ENCODE measurements around the gene EHD2. TPM values are rescaled to one million over a fixed set of nuclear protein-coding genes. Genes with fewer than 3 reads are reported as not detected.
A peak's percentile ranks its signal among the peaks of the same experiment; 100 is the strongest.

EHD2 gene
- total RNA-seq, 1 donor from 2014 or later: 159 TPM

DNA sequence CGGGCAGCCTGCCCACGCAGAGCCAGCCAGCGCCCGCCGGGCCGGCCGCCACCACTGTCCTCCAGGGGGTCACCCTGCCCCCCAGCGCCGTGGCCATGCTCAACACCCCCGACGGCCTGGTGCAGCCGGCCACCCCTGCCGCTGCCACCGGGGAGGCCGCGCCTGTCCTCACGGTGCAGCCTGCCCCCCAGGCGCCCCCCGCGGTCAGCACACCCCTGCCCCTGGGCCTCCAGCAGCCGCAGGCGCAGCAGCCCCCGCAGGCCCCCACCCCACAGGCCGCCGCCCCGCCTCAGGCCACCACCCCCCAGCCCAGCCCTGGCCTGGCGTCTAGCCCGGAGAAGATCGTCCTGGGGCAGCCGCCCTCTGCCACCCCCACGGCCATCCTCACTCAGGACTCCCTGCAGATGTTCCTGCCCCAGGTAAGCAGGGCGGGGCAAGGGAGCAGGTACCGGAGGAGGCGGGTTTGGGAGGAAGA is 32.3 kb upstream of the EHD2 start:
- H3K27ac Mint-ChIP-seq (ENCODE audit: unreplicated experiment): no peak overlapping the region
- H3K4me3 Mint-ChIP-seq (ENCODE audit: unreplicated experiment): no peak overlapping the region
- Histone ChIP-seq H3K4me2 (ENCODE audit: low read length) (no peak overlapping the region), H3K79me2 (ENCODE audit: insufficient read depth, low read length) (peaks cover 5% of the 10 kb centered on the region), H3K9me3 (ENCODE audit: insufficient read depth, low read depth, low read length) (no peaks in the 10 kb centered on the region), H3K27ac (ENCODE audit: low read depth, low read length) (no peak overlapping the region), H3K4me3 (ENCODE audit: insufficient read depth, low read depth, low read length) (no peak overlapping the region), H3K36me3 (ENCODE audit: insufficient read depth, low read length) (peaks cover 5% of the 10 kb centered on the region), H2AFZ (ENCODE audit: low read depth, low read length) (no peak overlapping the region), H3K9ac (ENCODE audit: low read length) (no peak overlapping the region), H4K20me1 (ENCODE audit: insufficient read depth, low read length) (peaks cover 49% of the 10 kb centered on the region), H3K4me1 (ENCODE audit: insufficient read depth, low read length) (no peaks in the 10 kb centered on the region), H3K27me3 (ENCODE audit: insufficient read depth, low read length) (no peaks in the 10 kb centered on the region)
- no peaks in the 10 kb centered on the region for H3K4me1 Mint-ChIP-seq (ENCODE audit: low read depth, unreplicated experiment)
- no peaks in the 10 kb centered on the region for H3K27me3 Mint-ChIP-seq (ENCODE audit: low read depth, unreplicated experiment)
- FAIRE-seq: no peak
- peaks cover 16% of the 10 kb centered on the region for H3K36me3 Mint-ChIP-seq (ENCODE audit: low read depth, unreplicated experiment)
- no peak for DNase-seq (ENCODE audit: low read depth)
- TF ChIP-seq CTCF (IDR thresholded peaks at IDR 0.05; ENCODE audit: insufficient read depth, low read depth, low read length) (no peak), EZH2 (IDR thresholded peaks at IDR 0.05; ENCODE audit: insufficient read depth, low read length) (no peak)
- no peaks in the 10 kb centered on the region for H3K9me3 Mint-ChIP-seq (ENCODE audit: unreplicated experiment)

GRCh38 chr19:47681388-47681787 is 31.8 kb upstream of the EHD2 start:
- Histone ChIP-seq H3K4me1 (ENCODE audit: insufficient read depth, low read length) (no peaks in the 10 kb centered on the region), H3K79me2 (ENCODE audit: insufficient read depth, low read length) (peaks cover 5% of the 10 kb centered on the region), H3K9me3 (ENCODE audit: insufficient read depth, low read depth, low read length) (no peaks in the 10 kb centered on the region), H3K4me2 (ENCODE audit: low read length) (no peak overlapping the region), H3K27me3 (ENCODE audit: insufficient read depth, low read length) (no peaks in the 10 kb centered on the region), H2AFZ (ENCODE audit: low read depth, low read length) (no peak overlapping the region), H3K36me3 (ENCODE audit: insufficient read depth, low read length) (peaks cover 5% of the 10 kb centered on the region), H4K20me1 (ENCODE audit: insufficient read depth, low read length) (peaks cover 51% of the 10 kb centered on the region), H3K27ac (ENCODE audit: low read depth, low read length) (no peak overlapping the region), H3K9ac (ENCODE audit: low read length) (no peak overlapping the region), H3K4me3 (ENCODE audit: insufficient read depth, low read depth, low read length) (no peak overlapping the region)
- DNase-seq (ENCODE audit: low read depth) (no peak), FAIRE-seq (no peak)
- H3K9me3 Mint-ChIP-seq (ENCODE audit: unreplicated experiment): no peaks in the 10 kb centered on the region
- H3K4me3 Mint-ChIP-seq (ENCODE audit: unreplicated experiment): no peak overlapping the region
- H3K27ac Mint-ChIP-seq (ENCODE audit: unreplicated experiment): peak overlapping the region; percentile 77
- H3K36me3 Mint-ChIP-seq (ENCODE audit: low read depth, unreplicated experiment): peaks cover 16% of the 10 kb centered on the region
- TF ChIP-seq EZH2 (IDR thresholded peaks at IDR 0.05; ENCODE audit: insufficient read depth, low read length) (no peak), CTCF (IDR thresholded peaks at IDR 0.05; ENCODE audit: insufficient read depth, low read depth, low read length) (no peak)
- H3K27me3 Mint-ChIP-seq (ENCODE audit: low read depth, unreplicated experiment): no peaks in the 10 kb centered on the region
- no peaks in the 10 kb centered on the region for H3K4me1 Mint-ChIP-seq (ENCODE audit: low read depth, unreplicated experiment)

- Histone ChIP-seq H3K4me3 (ENCODE audit: insufficient read depth, low read depth, low read length) (no peak overlapping the region), H4K20me1 (ENCODE audit: insufficient read depth, low read length) (peaks cover 53% of the 10 kb centered on the region), H3K79me2 (ENCODE audit: insufficient read depth, low read length) (peaks cover 5% of the 10 kb centered on the region), H3K4me2 (ENCODE audit: low read length) (no peak overlapping the region), H3K4me1 (ENCODE audit: insufficient read depth, low read length) (no peaks in the 10 kb centered on the region), H3K36me3 (ENCODE audit: insufficient read depth, low read length) (peaks cover 5% of the 10 kb centered on the region), H2AFZ (ENCODE audit: low read depth, low read length) (no peak overlapping the region), H3K9ac (ENCODE audit: low read length) (no peak overlapping the region), H3K27ac (ENCODE audit: low read depth, low read length) (no peak overlapping the region), H3K9me3 (ENCODE audit: insufficient read depth, low read depth, low read length) (no peaks in the 10 kb centered on the region), H3K27me3 (ENCODE audit: insufficient read depth, low read length) (no peaks in the 10 kb centered on the region)
- Mint-ChIP-seq H3K4me3 (ENCODE audit: unreplicated experiment) (no peak overlapping the region), H3K4me1 (ENCODE audit: low read depth, unreplicated experiment) (no peaks in the 10 kb centered on the region), H3K9me3 (ENCODE audit: unreplicated experiment) (no peaks in the 10 kb centered on the region), H3K27me3 (ENCODE audit: low read depth, unreplicated experiment) (no peaks in the 10 kb centered on the region), H3K36me3 (ENCODE audit: low read depth, unreplicated experiment) (peaks cover 16% of the 10 kb centered on the region), H3K27ac (ENCODE audit: unreplicated experiment) (no peak overlapping the region)
- no peak for TF ChIP-seq CTCF (IDR thresholded peaks at IDR 0.05; ENCODE audit: insufficient read depth, low read depth, low read length)
- no peak for TF ChIP-seq EZH2 (IDR thresholded peaks at IDR 0.05; ENCODE audit: insufficient read depth, low read length)
- FAIRE-seq: no peak
- DNase-seq (ENCODE audit: low read depth): no peak
Measured at GRCh38 chr19:47681936-47682335, 31.3 kb upstream of the EHD2 start.

Data from astrocyte (in vitro differentiated cells and primary cell).